ENCODE results near the gene INAVA. TPM values are rescaled to one million over a fixed set of nuclear protein-coding genes. Genes with fewer than 3 reads are reported as not detected.

Gene INAVA, protein sequence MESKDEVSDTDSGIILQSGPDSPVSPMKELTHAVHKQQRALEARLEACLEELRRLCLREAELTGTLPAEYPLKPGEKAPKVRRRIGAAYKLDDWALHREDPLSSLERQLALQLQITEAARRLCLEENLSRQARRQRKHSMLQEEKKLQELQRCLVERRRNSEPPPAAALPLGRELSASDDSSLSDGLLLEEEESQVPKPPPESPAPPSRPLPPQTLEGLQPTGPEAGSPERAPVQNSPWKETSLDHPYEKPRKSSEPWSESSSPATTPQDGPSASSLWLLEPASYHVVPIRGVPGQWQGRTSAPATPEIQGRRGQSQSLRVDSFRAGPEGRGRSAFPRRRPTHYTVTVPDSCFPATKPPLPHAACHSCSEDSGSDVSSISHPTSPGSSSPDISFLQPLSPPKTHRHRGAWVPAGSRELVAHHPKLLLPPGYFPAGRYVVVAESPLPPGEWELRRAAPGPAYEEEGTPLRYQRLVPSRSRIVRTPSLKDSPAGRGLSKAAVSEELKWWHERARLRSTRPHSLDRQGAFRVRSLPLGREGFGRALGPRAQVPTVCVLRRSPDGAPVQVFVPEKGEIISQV
- not detected in 2 replicates for total RNA-seq

DNA sequence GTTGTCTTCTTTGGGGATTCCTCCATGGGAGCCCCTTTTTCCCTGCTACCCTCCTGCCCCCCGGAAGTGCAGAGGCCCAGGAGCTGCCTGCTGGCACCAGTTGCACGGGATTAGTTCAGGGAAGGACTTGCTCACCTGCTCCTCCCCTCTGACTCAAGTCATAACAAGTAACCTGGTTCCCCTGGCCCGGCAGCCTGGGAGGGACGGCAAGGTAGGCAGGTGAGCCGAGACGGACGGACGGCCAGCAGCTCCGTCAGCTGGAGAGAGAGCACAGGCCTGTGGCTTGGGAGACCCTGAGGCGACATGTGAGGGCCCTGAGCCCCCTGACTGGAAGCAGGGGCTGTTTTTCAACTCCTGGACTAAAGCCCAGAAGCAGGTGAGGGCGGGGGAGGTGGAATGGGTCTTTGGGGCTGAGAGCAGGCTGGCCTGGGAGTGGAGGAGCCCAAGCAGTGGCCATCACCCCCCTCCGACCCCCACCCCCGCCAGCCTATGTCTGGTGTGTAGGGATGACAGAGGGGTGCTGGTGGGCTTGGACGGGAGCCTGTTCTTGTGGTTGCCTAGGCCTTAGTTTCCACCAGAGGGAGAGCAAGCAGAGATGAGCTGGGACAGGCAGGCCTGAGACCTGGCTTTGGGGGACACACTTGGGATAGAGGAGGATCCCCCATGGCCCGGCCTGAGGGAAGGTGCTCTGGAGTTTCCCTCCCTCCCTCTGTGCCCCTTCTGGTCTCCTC is at the start of gene INAVA:
Gene INAVA (plus strand): TSS at position 189 of the 731 bp plus-strand sequence. CDS start 3,501 bp downstream, outside the sequence.

DNA sequence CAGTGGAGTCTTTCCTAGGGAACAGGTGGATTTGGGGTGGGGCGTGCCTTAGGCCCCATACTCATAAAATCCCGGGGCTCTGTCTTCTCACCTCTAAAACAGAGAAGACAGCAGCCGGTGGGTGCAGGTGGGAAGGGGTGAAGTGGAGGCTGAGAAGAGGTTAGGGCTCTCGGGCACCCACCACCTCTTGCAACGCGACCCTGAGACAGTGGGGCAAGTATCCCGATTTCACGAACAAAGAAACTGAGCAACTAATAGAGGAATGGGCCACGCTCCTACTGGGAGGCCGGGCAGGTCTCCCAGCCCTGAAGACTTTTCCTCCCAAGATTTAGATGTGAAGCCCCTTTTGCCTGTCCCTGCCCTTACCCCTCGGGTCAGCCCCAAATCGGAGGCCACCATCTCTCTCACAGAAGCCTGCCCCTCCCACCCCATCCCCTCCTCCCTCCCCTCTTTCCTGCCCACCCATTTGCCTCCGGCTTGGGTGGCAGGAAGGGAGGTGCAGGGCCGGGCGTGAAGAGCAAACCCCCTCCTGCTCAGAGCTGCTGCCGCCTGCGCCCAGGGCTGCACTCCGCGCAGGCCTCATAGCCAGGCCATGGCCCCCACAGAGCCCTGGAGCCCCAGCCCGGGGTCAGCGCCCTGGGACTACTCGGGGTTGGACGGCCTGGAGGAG is 22.1 kb upstream of the INAVA start, which contains the start of gene GPR25:
Gene GPR25 (plus strand): TSS at position 536 of the 670 bp plus-strand sequence. CDS start 57 bp downstream, at position 593.

Other genes with a start within 250 kb of the INAVA start
- gene DDX59, start 225.0 kb upstream of the INAVA start, total RNA-seq, result 13.3 and 14.4 TPM in 2 replicates
- gene CAMSAP2, start 156.0 kb upstream of the INAVA start, total RNA-seq, result 10.4 and 12.8 TPM in 2 replicates
- gene GPR25, start 21.9 kb upstream of the INAVA start, total RNA-seq, result not detected in 2 replicates
- 1.4 and 1.8 TPM in 2 replicates for gene KIF21B, start 128.8 kb downstream of the INAVA start, total RNA-seq
- gene CACNA1S, start 217.5 kb downstream of the INAVA start, total RNA-seq, result not detected in 2 replicates
- not detected in 2 replicates for gene ASCL5, start 232.3 kb downstream of the INAVA start, total RNA-seq